ENCODE measurements around the gene TRMT2A.

The TRMT2A gene

DNA sequence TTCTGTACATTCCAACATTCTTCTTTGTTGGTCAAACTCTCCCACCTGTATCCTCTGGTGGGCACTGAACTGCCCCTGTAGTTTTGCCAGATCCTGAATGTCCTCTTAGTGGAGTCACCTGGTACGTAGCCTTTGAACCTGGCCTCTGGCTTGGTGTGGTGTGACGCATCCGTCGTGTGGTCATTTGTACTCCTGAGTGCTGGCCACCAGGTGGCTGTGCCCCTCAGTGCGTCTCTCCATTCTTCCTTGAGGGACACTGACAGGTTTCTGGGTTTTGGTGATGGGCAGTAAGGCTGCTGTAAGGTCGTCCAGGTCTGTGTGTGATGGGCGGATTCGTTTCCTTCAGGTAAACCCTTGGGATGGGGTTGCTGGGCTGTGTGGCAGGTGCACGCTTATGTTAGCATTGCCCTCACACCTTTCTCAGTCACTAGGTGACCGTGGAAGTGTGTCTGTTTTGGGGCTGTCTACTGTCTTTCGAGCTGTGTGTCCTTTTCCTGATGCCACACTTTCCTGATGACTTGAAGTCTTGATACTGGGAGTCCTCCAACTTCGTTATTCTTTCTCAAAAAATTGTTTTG is 14.7 kb downstream of the TRMT2A start:
- TF ChIP-seq GLIS3 (CRISPR knock-in tag; IDR thresholded peaks at IDR 0.05) (no peak), RARB (CRISPR knock-in tag; IDR thresholded peaks at IDR 0.05) (no peak), BACH2 (CRISPR knock-in tag; IDR thresholded peaks at IDR 0.05; ENCODE audit: borderline replicate concordance) (no peak), CSDC2 (CRISPR knock-in tag; IDR thresholded peaks at IDR 0.05) (no peak), ZNF565 (CRISPR knock-in tag; conservative IDR thresholded peaks at IDR 0.05; ENCODE audit: low read depth) (no peak), ARNTL (CRISPR knock-in tag; IDR thresholded peaks at IDR 0.05; ENCODE audit: borderline replicate concordance, low read depth) (no peak)
- TF ChIP-seq, protein P1, sequence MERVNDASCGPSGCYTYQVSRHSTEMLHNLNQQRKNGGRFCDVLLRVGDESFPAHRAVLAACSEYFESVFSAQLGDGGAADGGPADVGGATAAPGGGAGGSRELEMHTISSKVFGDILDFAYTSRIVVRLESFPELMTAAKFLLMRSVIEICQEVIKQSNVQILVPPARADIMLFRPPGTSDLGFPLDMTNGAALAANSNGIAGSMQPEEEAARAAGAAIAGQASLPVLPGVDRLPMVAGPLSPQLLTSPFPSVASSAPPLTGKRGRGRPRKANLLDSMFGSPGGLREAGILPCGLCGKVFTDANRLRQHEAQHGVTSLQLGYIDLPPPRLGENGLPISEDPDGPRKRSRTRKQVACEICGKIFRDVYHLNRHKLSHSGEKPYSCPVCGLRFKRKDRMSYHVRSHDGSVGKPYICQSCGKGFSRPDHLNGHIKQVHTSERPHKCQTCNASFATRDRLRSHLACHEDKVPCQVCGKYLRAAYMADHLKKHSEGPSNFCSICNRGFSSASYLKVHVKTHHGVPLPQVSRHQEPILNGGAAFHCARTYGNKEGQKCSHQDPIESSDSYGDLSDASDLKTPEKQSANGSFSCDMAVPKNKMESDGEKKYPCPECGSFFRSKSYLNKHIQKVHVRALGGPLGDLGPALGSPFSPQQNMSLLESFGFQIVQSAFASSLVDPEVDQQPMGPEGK (CRISPR knock-in tag; IDR thresholded peaks at IDR 0.05; ENCODE audit: borderline replicate concordance), result no peak
- no peak for ATAC-seq

DNA sequence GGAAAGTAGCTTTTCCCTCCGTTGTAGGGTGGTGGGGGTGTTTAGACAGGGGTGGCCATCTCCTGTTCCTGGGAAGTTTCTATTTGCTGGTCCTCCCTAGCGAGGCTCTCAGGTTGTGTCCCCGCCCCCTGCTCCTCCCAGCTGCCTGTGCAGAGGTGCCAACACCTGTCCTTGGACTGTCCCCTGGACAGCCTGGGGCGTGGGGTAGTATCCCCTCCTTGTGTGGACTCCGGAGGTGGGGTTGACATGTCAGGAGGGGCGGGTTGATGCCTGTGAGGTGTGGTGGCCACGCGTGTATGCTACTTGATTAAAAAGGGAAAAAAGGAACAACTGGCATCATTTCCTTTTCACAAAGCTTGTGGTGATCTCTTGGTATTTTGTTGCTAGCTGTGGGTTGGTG is 15.4 kb downstream of the TRMT2A start:
- no peak for ATAC-seq
- TF ChIP-seq, protein P1 (CRISPR knock-in tag; IDR thresholded peaks at IDR 0.05; ENCODE audit: borderline replicate concordance), result no peak
- TF ChIP-seq ISL1 (CRISPR knock-in tag; IDR thresholded peaks at IDR 0.05) (no peak), ZC3H10 (CRISPR knock-in tag; IDR thresholded peaks at IDR 0.05) (no peak), OSR1 (CRISPR knock-in tag; IDR thresholded peaks at IDR 0.05) (no peak), GLIS3 (CRISPR knock-in tag; IDR thresholded peaks at IDR 0.05) (no peak), RARB (CRISPR knock-in tag; IDR thresholded peaks at IDR 0.05) (no peak), ZNF70 (CRISPR knock-in tag; IDR thresholded peaks at IDR 0.05) (no peak)
- TF ChIP-seq, protein P2, sequence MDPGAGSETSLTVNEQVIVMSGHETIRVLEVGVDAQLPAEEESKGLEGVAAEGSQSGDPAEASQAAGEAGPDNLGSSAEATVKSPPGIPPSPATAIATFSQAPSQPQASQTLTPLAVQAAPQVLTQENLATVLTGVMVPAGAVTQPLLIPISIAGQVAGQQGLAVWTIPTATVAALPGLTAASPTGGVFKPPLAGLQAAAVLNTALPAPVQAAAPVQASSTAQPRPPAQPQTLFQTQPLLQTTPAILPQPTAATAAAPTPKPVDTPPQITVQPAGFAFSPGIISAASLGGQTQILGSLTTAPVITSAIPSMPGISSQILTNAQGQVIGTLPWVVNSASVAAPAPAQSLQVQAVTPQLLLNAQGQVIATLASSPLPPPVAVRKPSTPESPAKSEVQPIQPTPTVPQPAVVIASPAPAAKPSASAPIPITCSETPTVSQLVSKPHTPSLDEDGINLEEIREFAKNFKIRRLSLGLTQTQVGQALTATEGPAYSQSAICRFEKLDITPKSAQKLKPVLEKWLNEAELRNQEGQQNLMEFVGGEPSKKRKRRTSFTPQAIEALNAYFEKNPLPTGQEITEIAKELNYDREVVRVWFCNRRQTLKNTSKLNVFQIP (CRISPR knock-in tag; IDR thresholded peaks at IDR 0.05; ENCODE audit: borderline replicate concordance, low read depth), result no peak
- TF ChIP-seq, protein P3, sequence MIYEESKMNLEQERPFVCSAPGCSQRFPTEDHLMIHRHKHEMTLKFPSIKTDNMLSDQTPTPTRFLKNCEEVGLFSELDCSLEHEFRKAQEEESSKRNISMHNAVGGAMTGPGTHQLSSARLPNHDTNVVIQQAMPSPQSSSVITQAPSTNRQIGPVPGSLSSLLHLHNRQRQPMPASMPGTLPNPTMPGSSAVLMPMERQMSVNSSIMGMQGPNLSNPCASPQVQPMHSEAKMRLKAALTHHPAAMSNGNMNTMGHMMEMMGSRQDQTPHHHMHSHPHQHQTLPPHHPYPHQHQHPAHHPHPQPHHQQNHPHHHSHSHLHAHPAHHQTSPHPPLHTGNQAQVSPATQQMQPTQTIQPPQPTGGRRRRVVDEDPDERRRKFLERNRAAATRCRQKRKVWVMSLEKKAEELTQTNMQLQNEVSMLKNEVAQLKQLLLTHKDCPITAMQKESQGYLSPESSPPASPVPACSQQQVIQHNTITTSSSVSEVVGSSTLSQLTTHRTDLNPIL (CRISPR knock-in tag; IDR thresholded peaks at IDR 0.05; ENCODE audit: low read depth), result no peak
- TF ChIP-seq, protein P4, sequence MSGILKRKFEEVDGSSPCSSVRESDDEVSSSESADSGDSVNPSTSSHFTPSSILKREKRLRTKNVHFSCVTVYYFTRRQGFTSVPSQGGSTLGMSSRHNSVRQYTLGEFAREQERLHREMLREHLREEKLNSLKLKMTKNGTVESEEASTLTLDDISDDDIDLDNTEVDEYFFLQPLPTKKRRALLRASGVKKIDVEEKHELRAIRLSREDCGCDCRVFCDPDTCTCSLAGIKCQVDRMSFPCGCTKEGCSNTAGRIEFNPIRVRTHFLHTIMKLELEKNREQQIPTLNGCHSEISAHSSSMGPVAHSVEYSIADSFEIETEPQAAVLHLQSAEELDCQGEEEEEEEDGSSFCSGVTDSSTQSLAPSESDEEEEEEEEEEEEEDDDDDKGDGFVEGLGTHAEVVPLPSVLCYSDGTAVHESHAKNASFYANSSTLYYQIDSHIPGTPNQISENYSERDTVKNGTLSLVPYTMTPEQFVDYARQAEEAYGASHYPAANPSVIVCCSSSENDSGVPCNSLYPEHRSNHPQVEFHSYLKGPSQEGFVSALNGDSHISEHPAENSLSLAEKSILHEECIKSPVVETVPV (CRISPR knock-in tag; IDR thresholded peaks at IDR 0.05), result no peak

DNA sequence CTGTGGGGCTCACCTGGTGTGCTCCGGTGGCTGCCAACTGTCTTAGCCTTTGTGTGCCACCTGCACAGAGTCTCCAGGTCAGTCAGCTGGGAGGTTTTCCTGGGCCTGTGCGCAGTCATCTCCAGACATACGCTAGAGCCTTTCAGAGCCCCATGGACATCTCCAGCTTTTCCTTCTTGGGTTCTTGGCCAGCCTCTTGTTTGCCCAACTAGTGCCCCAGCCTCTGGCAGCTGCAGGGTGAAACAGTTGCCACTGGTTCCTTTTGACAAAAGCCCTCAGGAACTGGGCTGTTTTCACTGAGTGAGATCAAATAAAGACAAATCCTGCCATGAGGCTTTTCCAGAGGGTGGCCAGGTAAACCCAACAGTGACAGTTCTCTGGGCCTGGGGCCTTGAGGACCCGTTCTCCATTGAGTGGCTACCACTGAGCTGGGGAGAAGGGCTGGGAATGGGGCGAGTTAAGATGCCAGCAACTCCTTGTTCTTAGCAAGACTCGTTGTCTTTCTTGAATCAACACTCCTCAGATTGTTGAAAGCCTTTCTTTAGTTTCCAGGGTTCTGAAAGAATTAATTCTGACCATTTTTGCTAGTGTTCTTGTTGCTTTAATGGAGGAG is 17.8 kb downstream of the TRMT2A start:
- no peak for ATAC-seq

More for the DNA sequence above, 17.8 kb downstream of the TRMT2A start:
- TF ChIP-seq GLIS3 (CRISPR knock-in tag; IDR thresholded peaks at IDR 0.05) (no peak), ARNTL (CRISPR knock-in tag; IDR thresholded peaks at IDR 0.05; ENCODE audit: borderline replicate concordance, low read depth) (no peak), CSDC2 (CRISPR knock-in tag; IDR thresholded peaks at IDR 0.05) (no peak), OSR1 (CRISPR knock-in tag; IDR thresholded peaks at IDR 0.05) (no peak), ISL1 (CRISPR knock-in tag; IDR thresholded peaks at IDR 0.05) (no peak), ZNF8 (CRISPR knock-in tag; IDR thresholded peaks at IDR 0.05) (no peak)
- TF ChIP-seq, protein P4 (CRISPR knock-in tag; IDR thresholded peaks at IDR 0.05), result no peak
- TF ChIP-seq, protein P2 (CRISPR knock-in tag; IDR thresholded peaks at IDR 0.05; ENCODE audit: borderline replicate concordance, low read depth), result no peak
